ENCODE results near the gene JUP. TPM values are rescaled to one million over a fixed set of nuclear protein-coding genes. Genes with fewer than 3 reads are reported as not detected.
"Not testable (repeated sequence)": the region's sequence is repeated elsewhere in the genome, so short reads cannot be mapped to it uniquely, and the experiment has no call there.

JUP gene
- total and polyA plus RNA-seq, 7 donors: 22.2 to 494 (median 40.3) TPM

DNA sequence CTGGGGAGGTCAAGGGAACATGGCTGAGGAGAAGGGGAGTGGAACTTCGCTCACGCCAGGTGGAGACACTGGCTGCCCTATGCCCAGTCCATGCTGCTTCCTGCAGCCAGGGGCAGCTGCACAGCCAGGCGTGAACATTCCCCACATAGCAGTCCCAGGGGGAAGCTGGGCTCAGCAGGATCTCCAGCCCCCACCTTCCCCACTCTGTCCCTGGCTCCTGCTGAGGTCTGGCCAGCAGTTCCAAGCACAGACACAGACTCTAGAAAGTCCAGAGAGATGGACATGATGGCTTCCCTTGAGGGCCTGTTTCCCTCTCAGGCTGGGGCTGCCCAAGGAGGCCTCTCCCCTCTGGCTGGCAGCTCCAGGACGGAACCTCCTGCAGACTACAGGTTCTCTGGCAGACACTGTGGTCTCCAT lies 9.3 kb downstream of the JUP start:
- Histone ChIP-seq H3K36me3 (no peaks in the 10 kb centered on the region), H3K27ac (peak overlapping the region; percentile 67 to 74 (median 71)), H3K4me3 (no peak overlapping the region), H3K9me3 (no peaks in the 10 kb centered on the region), H3K4me1 (peaks cover 0 to 58% (median 50%) of the 10 kb centered on the region in 4 donors), H3K27me3 (no peaks in the 10 kb centered on the region)
- WGBS, 2 donors: 15 to 48% methylated on average over 4 of the region's 4 CpGs
- intact Hi-C loops (cut with DNase I): no loop called here
- no peak for TF ChIP-seq POLR2A (IDR thresholded peaks at IDR 0.05)
- TF ChIP-seq CTCF (IDR thresholded peaks at IDR 0.05): peak in 1 of 4 experiments; percentile 20
- DNase-seq: peak; percentile 72

- peak overlapping the region; percentile 20 to 74 (median 69) for H3K27ac ChIP-seq
- WGBS, 2 donors: 74 to 90% methylated on average over 14 of the region's 14 CpGs
- intact Hi-C loops (cut with DNase I); DNase-seq; H3K27me3 ChIP-seq; H3K9me3 ChIP-seq; H3K36me3 ChIP-seq; H3K4me3 ChIP-seq: not testable (repeated sequence)
- H3K4me1 ChIP-seq: peaks cover 0 to 58% (median 49%) of the 10 kb centered on the region in 4 donors
These were observed 10.1 kb downstream of the JUP start for GRCh38 chr17:41776262-41776900.

GRCh38 chr17:41775394-41776226 lies 10.9 kb downstream of the JUP start:
- Histone ChIP-seq H3K27me3 (no peaks in the 10 kb centered on the region), H3K27ac (peak overlapping the region; percentile 20 to 45 (median 39)), H3K9me3 (no peaks in the 10 kb centered on the region), H3K36me3 (peaks cover 0 to 9% (median 0%) of the 10 kb centered on the region in 4 donors), H3K4me3 (no peak overlapping the region), H3K4me1 (peaks cover 0 to 58% (median 49%) of the 10 kb centered on the region in 4 donors)
- DNase-seq: no peak
- 22 to 67% methylated on average over 12 of the region's 12 CpGs for WGBS, 2 donors
- no peak for TF ChIP-seq EP300 (IDR thresholded peaks at IDR 0.05)
- TF ChIP-seq POLR2A (IDR thresholded peaks at IDR 0.05): peak in 1 of 2 donors; percentile 41
- intact Hi-C loops (cut with DNase I): no loop called here

DNA sequence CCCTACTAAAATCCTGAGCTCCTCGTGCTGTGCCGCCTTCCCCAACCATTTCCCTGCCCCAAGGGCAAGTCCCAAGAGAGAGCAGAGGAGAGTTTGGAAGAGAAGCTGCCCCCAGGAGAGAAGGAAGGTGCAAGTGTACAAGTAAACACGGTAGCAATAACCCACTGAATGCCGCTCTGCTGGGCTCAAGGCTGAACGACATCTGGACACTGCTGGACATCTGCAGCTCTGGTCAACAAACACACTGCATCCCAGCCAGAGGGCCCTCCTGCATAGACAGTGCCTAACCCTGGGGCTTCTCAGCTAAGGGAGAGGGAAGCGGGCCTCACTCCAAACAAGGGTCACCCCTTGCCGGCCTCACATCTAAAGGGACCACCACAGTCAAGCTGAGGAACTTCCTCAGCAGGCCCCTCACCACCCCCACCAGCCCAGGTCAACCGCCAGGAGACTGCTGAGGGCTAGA lies 12.7 kb downstream of the JUP start:
- intact Hi-C loops (cut with DNase I): no loop called here
- Histone ChIP-seq H3K4me1 (peaks cover 0 to 58% (median 49%) of the 10 kb centered on the region in 4 donors), H3K27me3 (no peaks in the 10 kb centered on the region), H3K9me3 (no peaks in the 10 kb centered on the region), H3K27ac (peak overlapping the region; percentile 42 to 65 (median 54)), H3K4me3 (no peak overlapping the region), H3K36me3 (peaks cover 0 to 17% (median 0%) of the 10 kb centered on the region in 4 donors)
- WGBS, 2 donors: 29 to 58% methylated on average over 8 of the region's 8 CpGs
- no peak for TF ChIP-seq POLR2AphosphoS5 (IDR thresholded peaks at IDR 0.05)
- TF ChIP-seq POLR2A (IDR thresholded peaks at IDR 0.05): no peak
- no peak for TF ChIP-seq CTCF (IDR thresholded peaks at IDR 0.05)
- no peak for TF ChIP-seq EP300 (IDR thresholded peaks at IDR 0.05)
- peak; percentile 59 for DNase-seq

DNA sequence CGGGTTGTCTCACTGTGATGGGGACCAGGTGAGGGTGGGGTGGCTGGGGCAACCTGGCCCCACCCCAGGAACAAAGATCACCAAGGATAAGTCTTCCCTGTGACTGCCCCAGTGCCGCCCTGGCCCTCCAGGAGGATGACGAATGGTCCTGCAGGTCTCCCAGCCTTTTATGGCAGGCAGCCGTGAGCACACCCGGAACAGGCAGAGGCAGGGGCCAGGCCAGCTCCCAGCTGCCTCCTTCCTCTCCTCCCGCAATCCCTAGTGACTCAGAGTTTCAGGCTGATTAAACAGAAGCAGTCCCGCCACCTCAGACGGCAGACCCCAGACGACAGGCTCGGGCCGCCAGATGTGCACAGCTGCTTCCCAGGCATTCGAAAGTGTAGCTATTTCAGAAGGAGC lies 13.3 kb downstream of the JUP start:
- intact Hi-C loops (cut with DNase I): no loop called here
- Histone ChIP-seq H3K36me3 (peaks cover 0 to 23% (median 0%) of the 10 kb centered on the region in 4 donors), H3K27ac (peak overlapping the region; percentile 42 to 65 (median 54)), H3K4me3 (no peak overlapping the region), H3K9me3 (no peaks in the 10 kb centered on the region), H3K27me3 (no peaks in the 10 kb centered on the region), H3K4me1 (peaks cover 0 to 56% (median 47%) of the 10 kb centered on the region in 4 donors)
- WGBS, 2 donors: 5 to 45% methylated on average over 12 of the region's 12 CpGs
- DNase-seq: peak; percentile 86
- peak in 3 of 4 donors; percentile 9 to 33 (median 26) for TF ChIP-seq POLR2AphosphoS5 (IDR thresholded peaks at IDR 0.05)
- no peak for TF ChIP-seq CTCF (IDR thresholded peaks at IDR 0.05)
- TF ChIP-seq POLR2A (IDR thresholded peaks at IDR 0.05): peak in 1 of 2 donors; percentile 49
